Lower leg skin (tissue), 3 donors: Measurements from ENCODE around the gene PLEKHG3.

Experiments
- CTCF ChIP-seq, 3 donors: fragments of 450-650 bp; IDR thresholded peaks; one replicate each; pipeline ENCODE4 v1.5.1; 2016; ENCODE audit warnings: antibody characterized with exemption in 3 of 3, mild to moderate bottlenecking in 3 of 3, moderate library complexity in 2 of 3
- POLR2A ChIP-seq, 2 donors: fragments of 450-650 bp; IDR thresholded peaks; one replicate each; pipeline ENCODE4 v1.6.1; 2016 to 2017; ENCODE audit warnings: antibody characterized with exemption in 2 of 2, mild to moderate bottlenecking in 1 of 2, moderate library complexity in 1 of 2

GRCh38 chr14:64671591-64671990 is 32.6 kb upstream of the PLEKHG3 start:
- no peak for TF ChIP-seq CTCF (IDR thresholded peaks at IDR 0.05)
- no peak for TF ChIP-seq POLR2A (IDR thresholded peaks at IDR 0.05)
